ENCODE measurements around the gene VPS35.
"Not testable (repeated sequence)": the region's sequence is repeated elsewhere in the genome, so short reads cannot be mapped to it uniquely, and the experiment has no call there.

The VPS35 gene

GRCh38 chr16:46658925-46659324, 30.1 kb downstream of the VPS35 start:
- Histone ChIP-seq H3K36me3 (ENCODE audit: insufficient read depth, low read length) (peaks cover 15% of the 10 kb centered on the region), H3K9me3 (ENCODE audit: control insufficient read depth, insufficient read depth, low read length) (no peaks in the 10 kb centered on the region), H3K4me1 (ENCODE audit: insufficient read depth, low read length) (no peaks in the 10 kb centered on the region), H3K9ac (ENCODE audit: low read depth, low read length) (no peak overlapping the region)

GRCh38 chr16:46651305-46651704, 37.7 kb downstream of the VPS35 start:
- Histone ChIP-seq H3K9me3 (ENCODE audit: control insufficient read depth, insufficient read depth, low read length) (no peaks in the 10 kb centered on the region), H3K4me1 (ENCODE audit: insufficient read depth, low read length) (no peaks in the 10 kb centered on the region; the same call in 1 of the 2 replicates), H3K9ac (ENCODE audit: low read depth, low read length) (no peak overlapping the region), H3K36me3 (ENCODE audit: insufficient read depth, low read length) (no peaks in the 10 kb centered on the region)

GRCh38 chr16:46650254-46650623, 38.7 kb downstream of the VPS35 start:
- Histone ChIP-seq H3K4me1 (ENCODE audit: insufficient read depth, low read length) (no peaks in the 10 kb centered on the region; the same call in 1 of the 2 replicates), H3K9me3 (ENCODE audit: control insufficient read depth, insufficient read depth, low read length) (no peaks in the 10 kb centered on the region), H3K9ac (ENCODE audit: low read depth, low read length) (no peak overlapping the region), H3K36me3 (ENCODE audit: insufficient read depth, low read length) (no peaks in the 10 kb centered on the region)

GRCh38 chr16:46649588-46650253, 39.3 kb downstream of the VPS35 start:
- Histone ChIP-seq H3K4me1 (ENCODE audit: insufficient read depth, low read length) (no peaks in the 10 kb centered on the region; the same call in 1 of the 2 replicates), H3K9ac (ENCODE audit: low read depth, low read length) (no peak overlapping the region), H3K36me3 (ENCODE audit: insufficient read depth, low read length) (no peaks in the 10 kb centered on the region), H3K9me3 (ENCODE audit: control insufficient read depth, insufficient read depth, low read length) (no peaks in the 10 kb centered on the region)

GRCh38 chr16:46648656-46649055, 40.3 kb downstream of the VPS35 start:
- Histone ChIP-seq H3K9ac (ENCODE audit: low read depth, low read length) (no peak overlapping the region), H3K9me3 (ENCODE audit: control insufficient read depth, insufficient read depth, low read length) (no peaks in the 10 kb centered on the region), H3K36me3 (ENCODE audit: insufficient read depth, low read length) (no peaks in the 10 kb centered on the region), H3K4me1 (ENCODE audit: insufficient read depth, low read length) (no peaks in the 10 kb centered on the region; the same call in 1 of the 2 replicates)

GRCh38 chr16:46638947-46639925, 49.7 kb downstream of the VPS35 start:
- H3K36me3 ChIP-seq (ENCODE audit: insufficient read depth, low read length), result no peaks in the 10 kb centered on the region
- H3K9ac ChIP-seq (ENCODE audit: low read depth, low read length), result no peak overlapping the region
- H3K4me1 ChIP-seq (ENCODE audit: insufficient read depth, low read length), result no peaks in the 10 kb centered on the region
- no peaks in the 10 kb centered on the region for H3K9me3 ChIP-seq (ENCODE audit: control insufficient read depth, insufficient read depth, low read length)

GRCh38 chr16:46632778-46633733, 55.9 kb downstream of the VPS35 start:
- H3K4me1 ChIP-seq (ENCODE audit: insufficient read depth, low read length), result peaks cover 3% of the 10 kb centered on the region; the same call in 1 of the 2 replicates
- H3K9ac ChIP-seq (ENCODE audit: low read depth, low read length), result peak overlapping the region; percentile 52; the same call in 1 of the 2 replicates
- no peaks in the 10 kb centered on the region for H3K9me3 ChIP-seq (ENCODE audit: control insufficient read depth, insufficient read depth, low read length)
- H3K36me3 ChIP-seq (ENCODE audit: insufficient read depth, low read length), result no peaks in the 10 kb centered on the region

GRCh38 chr16:46629331-46630219, 59.4 kb downstream of the VPS35 start:
- peaks cover 3% of the 10 kb centered on the region; the same call in 1 of the 2 replicates for H3K4me1 ChIP-seq (ENCODE audit: insufficient read depth, low read length)
- no peaks in the 10 kb centered on the region for H3K9me3 ChIP-seq (ENCODE audit: control insufficient read depth, insufficient read depth, low read length)
- H3K9ac ChIP-seq (ENCODE audit: low read depth, low read length), result no peak overlapping the region; the same call in 1 of the 2 replicates
- no peaks in the 10 kb centered on the region for H3K36me3 ChIP-seq (ENCODE audit: insufficient read depth, low read length)

- H3K9ac ChIP-seq (ENCODE audit: low read depth, low read length), result no peak overlapping the region
- peaks cover 3% of the 10 kb centered on the region; the same call in 1 of the 2 replicates for H3K4me1 ChIP-seq (ENCODE audit: insufficient read depth, low read length)
- no peaks in the 10 kb centered on the region for H3K9me3 ChIP-seq (ENCODE audit: control insufficient read depth, insufficient read depth, low read length)
- no peaks in the 10 kb centered on the region for H3K36me3 ChIP-seq (ENCODE audit: insufficient read depth, low read length)
These were observed 61.2 kb downstream of the VPS35 start for GRCh38 chr16:46627746-46628145.

- not testable (repeated sequence) for H3K36me3 ChIP-seq (ENCODE audit: insufficient read depth, low read length); H3K9me3 ChIP-seq (ENCODE audit: control insufficient read depth, insufficient read depth, low read length)
These were observed 62.3 kb downstream of the VPS35 start for GRCh38 chr16:46626681-46627080.

GRCh38 chr16:46624862-46625261, 64.1 kb downstream of the VPS35 start:
- H3K9me3 ChIP-seq (ENCODE audit: control insufficient read depth, insufficient read depth, low read length); H3K4me1 ChIP-seq (ENCODE audit: insufficient read depth, low read length): not testable (repeated sequence)

More at GRCh38 chr16:46626681-46627080, 62.3 kb downstream of the VPS35 start:
- H3K9ac ChIP-seq (ENCODE audit: low read depth, low read length); H3K4me1 ChIP-seq (ENCODE audit: insufficient read depth, low read length): not testable (repeated sequence)

GRCh38 chr16:46623707-46624106, 65.3 kb downstream of the VPS35 start:
- H3K9me3 ChIP-seq (ENCODE audit: control insufficient read depth, insufficient read depth, low read length); H3K9ac ChIP-seq (ENCODE audit: low read depth, low read length); H3K4me1 ChIP-seq (ENCODE audit: insufficient read depth, low read length); H3K36me3 ChIP-seq (ENCODE audit: insufficient read depth, low read length): not testable (repeated sequence)

More at GRCh38 chr16:46624862-46625261, 64.1 kb downstream of the VPS35 start:
- not testable (repeated sequence) for H3K9ac ChIP-seq (ENCODE audit: low read depth, low read length); H3K36me3 ChIP-seq (ENCODE audit: insufficient read depth, low read length)

- H3K9me3 ChIP-seq (ENCODE audit: control insufficient read depth, insufficient read depth, low read length); H3K36me3 ChIP-seq (ENCODE audit: insufficient read depth, low read length); H3K9ac ChIP-seq (ENCODE audit: low read depth, low read length); H3K4me1 ChIP-seq (ENCODE audit: insufficient read depth, low read length): not testable (repeated sequence)
These were observed 65.7 kb downstream of the VPS35 start for GRCh38 chr16:46623246-46623645.

Data from ES-I3 (cell line).